NK-92 (cell line): ENCODE results near the gene HSPB6.
"Not testable (repeated sequence)": the region's sequence is repeated elsewhere in the genome, so short reads cannot be mapped to it uniquely, and the experiment has no call there.

Experiments
- DNase-seq: peaks from one replicate; lab custom pipeline; 2025; ENCODE audit not compliant: unreplicated experiment; lab: John Stamatoyannopoulos, UW

The HSPB6 gene

GRCh38 chr19:35756377-35757230 is at the start of gene HSPB6:
Gene HSPB6, minus strand, starts transcription at chr19:35757029. Its CDS starts 21 bp downstream, at chr19:35757008.
- no peak for DNase-seq

GRCh38 chr19:35806597-35806996 is 49.8 kb upstream of the HSPB6 start:
- DNase-seq, result no peak

GRCh38 chr19:35805526-35806102 is 48.8 kb upstream of the HSPB6 start:
- DNase-seq, result no peak

- no peak for DNase-seq
Observed at GRCh38 chr19:35801828-35802227, 45.0 kb upstream of the HSPB6 start.

GRCh38 chr19:35797663-35798062 is 40.8 kb upstream of the HSPB6 start:
- DNase-seq, result no peak

GRCh38 chr19:35796645-35797542 is 40.1 kb upstream of the HSPB6 start:
- DNase-seq, result no peak

- not testable (repeated sequence) for DNase-seq
Observed at GRCh38 chr19:35795564-35795963, 38.7 kb upstream of the HSPB6 start.

- no peak for DNase-seq
Observed at GRCh38 chr19:35793381-35794165, 36.7 kb upstream of the HSPB6 start.

- no peak for DNase-seq
Observed at GRCh38 chr19:35792888-35793287, 36.1 kb upstream of the HSPB6 start.

GRCh38 chr19:35792312-35792711 is 35.5 kb upstream of the HSPB6 start:
- no peak for DNase-seq

GRCh38 chr19:35791814-35792279 is 35.0 kb upstream of the HSPB6 start:
- DNase-seq, result no peak

- no peak for DNase-seq
Observed at GRCh38 chr19:35790981-35791813, 34.4 kb upstream of the HSPB6 start.

GRCh38 chr19:35789978-35790944 is 33.4 kb upstream of the HSPB6 start:
- DNase-seq, result no peak

GRCh38 chr19:35789195-35789977 is 32.6 kb upstream of the HSPB6 start:
- no peak for DNase-seq

GRCh38 chr19:35788205-35788960 is 31.6 kb upstream of the HSPB6 start:
- DNase-seq, result no peak

- no peak for DNase-seq
Observed at GRCh38 chr19:35787227-35787799, 30.5 kb upstream of the HSPB6 start.
